ENCODE data around the gene FMN2. TPM values are rescaled to one million over a fixed set of nuclear protein-coding genes. Genes with fewer than 3 reads are reported as not detected.

The FMN2 gene
- total RNA-seq, 4 donors from 2014 or later, result 0.75 to 1.8 (median 1.2) TPM

- no peak for TF ChIP-seq CTCF (IDR thresholded peaks at IDR 0.05; ENCODE audit: low read depth)
Measured at GRCh38 chr1:240362826-240363225, 271.1 kb downstream of the FMN2 start.

- TF ChIP-seq CTCF (IDR thresholded peaks at IDR 0.05; ENCODE audit: low read depth), result no peak
Measured at GRCh38 chr1:240363315-240363714, 271.6 kb downstream of the FMN2 start.

GRCh38 chr1:240363914-240364313 lies 272.2 kb downstream of the FMN2 start:
- TF ChIP-seq CTCF (IDR thresholded peaks at IDR 0.05; ENCODE audit: low read depth), result no peak

- TF ChIP-seq CTCF (IDR thresholded peaks at IDR 0.05; ENCODE audit: low read depth), result no peak
Measured at GRCh38 chr1:240366636-240367035, 275.0 kb downstream of the FMN2 start.

GRCh38 chr1:240385551-240385950 lies 293.9 kb downstream of the FMN2 start:
- TF ChIP-seq CTCF (IDR thresholded peaks at IDR 0.05; ENCODE audit: low read depth), result no peak

GRCh38 chr1:240385985-240386978 lies 294.6 kb downstream of the FMN2 start:
- no peak for TF ChIP-seq CTCF (IDR thresholded peaks at IDR 0.05; ENCODE audit: low read depth)

GRCh38 chr1:240387051-240387450 lies 295.4 kb downstream of the FMN2 start:
- TF ChIP-seq CTCF (IDR thresholded peaks at IDR 0.05; ENCODE audit: low read depth), result no peak

Data from subcutaneous adipose tissue (tissue), 4 donors.